Trophoblast cell (in vitro differentiated cells and primary cell): ENCODE data around the gene RBMS1.

Experiments
- DNase-seq, 2 donors: peaks; one replicate each; pipeline ENCODE4 v3.0.0-alpha.2; 2016
- H2AFZ ChIP-seq: 2 replicates; pipeline ENCODE4 v1.6.1; 2013; ENCODE audit warnings: low read length, moderate library complexity, mild to moderate bottlenecking; ENCODE audit not compliant: insufficient read depth, poor library complexity
- H2AK5ac ChIP-seq: 2 replicates; pipeline ENCODE4 v1.6.1; 2013; ENCODE audit warnings: mild to moderate bottlenecking, low read length
- H2BK120ac ChIP-seq: 2 replicates; pipeline ENCODE4 v1.6.1; 2013; ENCODE audit warnings: low read length, mild to moderate bottlenecking, moderate library complexity; ENCODE audit not compliant: insufficient read depth, poor library complexity
- H2BK12ac ChIP-seq: 2 replicates; pipeline ENCODE4 v1.6.1; 2013; ENCODE audit warnings: mild to moderate bottlenecking, low read length, moderate library complexity
- H2BK5ac ChIP-seq: 2 replicates; pipeline ENCODE4 v1.6.1; 2013; ENCODE audit warnings: low read length, low read depth, moderate library complexity, mild to moderate bottlenecking; ENCODE audit not compliant: poor library complexity
- H3K14ac ChIP-seq: 2 replicates; pipeline ENCODE4 v1.6.1; 2013; ENCODE audit warnings: mild to moderate bottlenecking, low read length
- H3K18ac ChIP-seq: 2 replicates; pipeline ENCODE4 v1.6.1; 2013; ENCODE audit warnings: mild to moderate bottlenecking, low read length
- H3K23ac ChIP-seq: 2 replicates; pipeline ENCODE4 v1.6.1; 2013; ENCODE audit warnings: low read length
- H3K27ac ChIP-seq: 2 replicates; pipeline ENCODE4 v1.5.1; 2013; ENCODE audit warnings: low read depth, mild to moderate bottlenecking, inconsistent platforms, low read length, moderate library complexity
- H3K27me3 ChIP-seq: 2 replicates; pipeline ENCODE4 v1.6.1; 2013; ENCODE audit warnings: inconsistent platforms, mild to moderate bottlenecking, low read length, moderate library complexity; ENCODE audit not compliant: insufficient read depth
- H3K36me3 ChIP-seq, 2 experiments: 1 replicate in 1 of 2; 2 replicates in 1 of 2; pipeline ENCODE4 v1.6.1; 2013; ENCODE audit warnings: low read length in 2 of 2, mild to moderate bottlenecking in 2 of 2, moderate library complexity in 1 of 2; ENCODE audit not compliant: insufficient read depth in 2 of 2, control insufficient read depth in 1 of 2
- H3K4ac ChIP-seq: 2 replicates; pipeline ENCODE4 v1.6.1; 2013; ENCODE audit warnings: low read depth, mild to moderate bottlenecking, low read length, moderate library complexity
- H3K4me1 ChIP-seq, 2 experiments: 1 replicate in 1 of 2; 2 replicates in 1 of 2; pipeline ENCODE4 v1.6.1; 2013; ENCODE audit warnings: low read length in 2 of 2, mild to moderate bottlenecking in 2 of 2, moderate library complexity in 1 of 2; ENCODE audit not compliant: insufficient read depth in 2 of 2, control insufficient read depth in 1 of 2
- H3K4me2 ChIP-seq: 2 replicates; pipeline ENCODE4 v1.6.1; 2013; ENCODE audit warnings: inconsistent platforms, mild to moderate bottlenecking, low read length, moderate library complexity
- H3K4me3 ChIP-seq: 2 replicates; pipeline ENCODE4 v1.5.1; 2013; ENCODE audit warnings: mild to moderate bottlenecking, low read depth, low read length, inconsistent platforms
- H3K79me1 ChIP-seq: one replicate; pipeline ENCODE4 v1.6.1; 2013; ENCODE audit warnings: low read length
- H3K79me2 ChIP-seq: 2 replicates; pipeline ENCODE4 v1.6.1; 2013; ENCODE audit warnings: low read length, mild to moderate bottlenecking; ENCODE audit not compliant: control insufficient read depth, insufficient read depth, poor library complexity
- H3K9ac ChIP-seq: 2 replicates; pipeline ENCODE4 v1.6.1; 2013; ENCODE audit warnings: mild to moderate bottlenecking, low read length
- H3K9me3 ChIP-seq: 2 replicates; pipeline ENCODE4 v1.6.1; 2013; ENCODE audit warnings: low read depth, mild to moderate bottlenecking, control low read depth, inconsistent platforms, low read length; ENCODE audit not compliant: insufficient read depth
- H4K12ac ChIP-seq: 2 replicates; pipeline ENCODE4 v1.6.1; 2013; ENCODE audit warnings: low read depth, mild to moderate bottlenecking, low read length, moderate library complexity
- H4K8ac ChIP-seq: 2 replicates; pipeline ENCODE4 v1.6.1; 2013; ENCODE audit warnings: low read depth, mild to moderate bottlenecking, low read length, moderate library complexity
- H4K91ac ChIP-seq: one replicate; pipeline ENCODE4 v1.6.1; 2013; ENCODE audit warnings: low read depth, mild to moderate bottlenecking, low read length, moderate library complexity
- WGBS: extraction: QIAGEN DNeasy Blood & Tissue Kit; methylation state at CpG from one replicate; pipeline ENCODE4 v1.1.7; 2013; ENCODE audit warnings: missing lambda C conversion rate; ENCODE audit not compliant: insufficient read length, insufficient coverage; ENCODE audit errors: extremely low coverage; 5-methylcytosine and 5-hydroxymethylcytosine counted together

RBMS1 gene

DNA sequence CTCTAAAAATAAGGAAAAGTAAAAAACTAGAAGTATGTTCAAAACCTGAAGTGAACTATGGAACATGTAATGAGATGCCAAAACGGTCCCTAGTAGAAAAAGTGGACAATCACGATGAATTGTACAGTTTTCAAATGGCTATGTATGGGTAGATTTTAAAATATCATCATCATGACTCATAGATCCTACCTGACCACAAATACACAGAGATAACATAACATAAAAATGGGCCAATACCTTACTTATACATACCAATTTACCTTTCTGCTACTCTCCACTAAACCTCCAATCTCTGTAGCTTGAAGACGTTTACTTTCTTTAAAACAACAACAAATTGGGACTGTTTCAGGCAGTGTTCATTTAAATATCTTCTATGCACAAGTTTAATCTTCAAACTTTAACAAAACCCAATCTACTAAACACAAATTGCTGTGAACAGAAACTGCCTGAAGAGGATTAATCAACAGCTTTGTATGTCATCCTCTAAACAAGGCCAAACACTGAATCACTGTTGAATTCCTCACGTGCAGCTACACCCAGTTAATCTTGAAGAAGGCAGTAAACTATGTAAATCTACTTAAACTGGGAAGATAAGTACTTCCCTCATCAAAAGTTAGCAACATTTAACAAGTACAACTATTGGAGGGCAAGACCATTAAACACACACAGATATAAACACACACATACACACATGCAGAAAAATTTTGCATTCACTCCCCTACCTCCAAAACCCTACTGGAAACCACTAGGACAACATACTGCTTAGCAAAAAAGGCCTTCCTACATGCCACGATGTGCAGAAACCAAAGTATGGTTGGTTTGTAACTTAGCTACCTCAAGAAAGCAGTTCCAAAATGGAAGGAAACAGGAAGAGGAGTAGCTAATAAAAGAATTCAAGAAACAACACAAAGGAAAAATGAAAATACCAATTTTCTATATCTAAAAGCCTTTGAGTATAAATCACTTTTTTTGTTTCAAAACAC, 90.3 kb downstream of the RBMS1 start:
- peak in 1 of 2 donors; percentile 53 for DNase-seq
- Histone ChIP-seq H3K18ac (no peak overlapping the region), H3K79me2 (peaks cover 30% of the 10 kb centered on the region), H2BK5ac (no peak overlapping the region), H3K4me2 (no peak overlapping the region), H3K9me3 (no peaks in the 10 kb centered on the region), H4K91ac (no peak overlapping the region), H4K8ac (no peak overlapping the region), H3K4me1 (peaks cover 4 to 11% of the 10 kb centered on the region in 2 experiments), H3K4ac (no peak overlapping the region), H3K14ac (no peak overlapping the region), H3K9ac (no peak overlapping the region), H3K79me1 (peaks cover 14% of the 10 kb centered on the region), H3K4me3 (no peak overlapping the region), H3K23ac (no peak overlapping the region), H3K27ac (no peak overlapping the region), H2BK12ac (no peak overlapping the region), H3K36me3 (no peaks in the 10 kb centered on the region), H2AK5ac (no peak overlapping the region), H2AFZ (no peak overlapping the region), H3K27me3 (no peaks in the 10 kb centered on the region), H2BK120ac (no peak overlapping the region), H4K12ac (no peak overlapping the region)
- no CpG with 5 or more reads among the region's 5 CpGs for WGBS

DNA sequence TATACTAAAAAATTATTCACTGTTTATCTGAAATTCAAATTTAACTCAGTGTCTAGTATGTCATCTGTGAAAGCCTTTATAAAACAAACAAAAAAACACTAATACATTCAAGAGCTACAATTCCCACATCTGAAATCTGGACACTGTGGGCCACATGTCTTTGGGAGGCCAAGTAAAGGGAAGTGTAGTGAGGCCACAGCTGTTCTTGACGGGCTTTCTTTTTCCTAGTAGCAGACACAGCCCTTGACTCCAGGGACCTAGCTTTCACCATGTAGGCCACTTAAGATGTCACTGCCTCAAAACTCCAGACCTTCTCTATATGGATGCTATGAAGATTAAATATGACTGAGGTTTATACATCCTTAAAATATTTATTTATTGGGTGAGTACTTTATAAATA, 91.1 kb downstream of the RBMS1 start:
- peaks cover 10% of the 10 kb centered on the region for H3K79me1 ChIP-seq
- H3K18ac ChIP-seq: no peak overlapping the region
- H3K14ac ChIP-seq: no peak overlapping the region
- H2BK12ac ChIP-seq: no peak overlapping the region
- H2AK5ac ChIP-seq: no peak overlapping the region
- H4K8ac ChIP-seq: no peak overlapping the region
- no peak overlapping the region for H2AFZ ChIP-seq
- H3K23ac ChIP-seq: no peak overlapping the region
- H4K12ac ChIP-seq: no peak overlapping the region
- no peaks in the 10 kb centered on the region for H3K27me3 ChIP-seq
- H3K36me3 ChIP-seq: no peaks in the 10 kb centered on the region
- no CpG with 5 or more reads among the region's 1 CpG for WGBS
- peaks cover 25% of the 10 kb centered on the region for H3K79me2 ChIP-seq
- H3K4me1 ChIP-seq: peaks cover 9 to 16% of the 10 kb centered on the region in 2 experiments
- H3K27ac ChIP-seq: no peak overlapping the region
- no peak overlapping the region for H4K91ac ChIP-seq
- peak overlapping the region; percentile 92 for H3K4ac ChIP-seq
- H3K9ac ChIP-seq: no peak overlapping the region
- H3K4me2 ChIP-seq: no peak overlapping the region
- no peaks in the 10 kb centered on the region for H3K9me3 ChIP-seq
- no peak overlapping the region for H3K4me3 ChIP-seq
- no peak overlapping the region for H2BK5ac ChIP-seq
- DNase-seq: no peak
- H2BK120ac ChIP-seq: no peak overlapping the region

DNA sequence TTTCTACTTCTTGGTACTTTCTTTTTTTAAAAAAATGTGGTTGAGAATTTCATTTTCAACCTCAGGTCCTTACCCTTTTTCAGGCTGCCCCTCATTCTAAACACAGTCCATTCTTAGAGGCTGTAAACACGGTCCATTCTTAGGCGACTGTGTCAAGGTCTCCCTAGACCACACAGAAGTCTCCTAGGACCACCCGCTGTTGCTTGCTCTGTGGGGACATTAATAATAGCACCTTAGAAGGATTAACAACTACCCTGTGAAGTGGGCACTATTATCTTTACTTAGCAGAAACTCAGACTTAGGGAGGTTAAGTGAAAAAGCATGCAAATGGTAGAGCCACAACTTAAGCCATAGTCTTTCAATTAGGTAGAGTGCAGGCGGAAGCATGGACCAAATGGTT, 91.7 kb downstream of the RBMS1 start:
- Histone ChIP-seq H3K27ac (no peak overlapping the region), H3K23ac (no peak overlapping the region), H3K9me3 (no peaks in the 10 kb centered on the region), H2BK5ac (no peak overlapping the region), H3K4me2 (no peak overlapping the region), H3K4me3 (no peak overlapping the region), H3K79me1 (peaks cover 4% of the 10 kb centered on the region), H2AK5ac (no peak overlapping the region), H3K79me2 (peaks cover 19% of the 10 kb centered on the region), H3K4me1 (peaks cover 9 to 16% of the 10 kb centered on the region in 2 experiments), H3K27me3 (no peaks in the 10 kb centered on the region), H4K12ac (no peak overlapping the region), H2BK12ac (no peak overlapping the region), H3K36me3 (no peaks in the 10 kb centered on the region), H4K8ac (no peak overlapping the region), H3K18ac (no peak overlapping the region), H3K9ac (no peak overlapping the region), H2BK120ac (no peak overlapping the region), H4K91ac (no peak overlapping the region), H3K4ac (peak overlapping the region; percentile 78), H2AFZ (no peak overlapping the region), H3K14ac (no peak overlapping the region)
- DNase-seq: no peak
- no CpG with 5 or more reads among the region's 4 CpGs for WGBS

- Histone ChIP-seq H2BK12ac (no peak overlapping the region), H3K4me2 (no peak overlapping the region)
- WGBS: no CpG with 5 or more reads among the region's 1 CpG
These were observed 93.7 kb downstream of the RBMS1 start for GRCh38 chr2:160399880-160400279.

More at GRCh38 chr2:160399880-160400279, 93.7 kb downstream of the RBMS1 start:
- Histone ChIP-seq H2BK5ac (no peak overlapping the region), H4K8ac (no peak overlapping the region), H4K12ac (no peak overlapping the region), H3K23ac (no peak overlapping the region), H3K79me2 (peaks cover 12% of the 10 kb centered on the region), H2AK5ac (no peak overlapping the region), H3K18ac (no peak overlapping the region), H4K91ac (no peak overlapping the region), H3K4me3 (no peak overlapping the region), H3K14ac (no peak overlapping the region), H3K4me1 (peaks cover 9 to 14% of the 10 kb centered on the region in 2 experiments), H3K79me1 (peaks cover 2% of the 10 kb centered on the region), H3K36me3 (no peaks in the 10 kb centered on the region), H3K9ac (no peak overlapping the region), H2BK120ac (no peak overlapping the region), H2AFZ (no peak overlapping the region), H3K27ac (no peak overlapping the region), H3K9me3 (no peaks in the 10 kb centered on the region), H3K4ac (peak overlapping the region; percentile 80), H3K27me3 (no peaks in the 10 kb centered on the region)
- DNase-seq: no peak
